Astrocyte (in vitro differentiated cells and primary cell): ENCODE data around the gene MAML2. TPM values are rescaled to one million over a fixed set of nuclear protein-coding genes. Genes with fewer than 3 reads are reported as not detected.
A peak's percentile ranks its signal among the peaks of the same experiment; 100 is the strongest.

Source experiments
- DNase-seq: peaks from one replicate; pipeline ENCODE4 v3.0.0-alpha.2; 2010; ENCODE audit warnings: low read depth
- FAIRE-seq: peaks from 2 replicates; lab custom pipeline; 2011; peaks lifted over from hg19 to GRCh38; lab: Jason Lieb, UNC
- H2AFZ ChIP-seq: 2 replicates; pipeline ENCODE4 v1.6.0; 2012; ENCODE audit warnings: low read depth, low read length, inconsistent platforms
- H3K27ac ChIP-seq: 2 replicates; pipeline ENCODE4 v1.5.1; 2011; ENCODE audit warnings: low read depth, low read length, inconsistent platforms
- H3K27me3 ChIP-seq: 2 replicates; pipeline ENCODE4 v1.6.0; 2011; ENCODE audit warnings: low read length, inconsistent platforms; ENCODE audit not compliant: insufficient read depth
- H3K36me3 ChIP-seq: 2 replicates; pipeline ENCODE4 v1.5.1; 2011; ENCODE audit warnings: low read length, inconsistent platforms; ENCODE audit not compliant: insufficient read depth
- H3K4me1 ChIP-seq: 2 replicates; pipeline ENCODE4 v1.5.1; 2011; ENCODE audit warnings: low read length, inconsistent platforms; ENCODE audit not compliant: insufficient read depth
- H3K4me2 ChIP-seq: 2 replicates; pipeline ENCODE4 v1.6.0; 2012; ENCODE audit warnings: low read length, inconsistent platforms
- H3K4me3 ChIP-seq: 2 replicates; pipeline ENCODE4 v1.5.1; 2011; ENCODE audit warnings: low read depth, mild to moderate bottlenecking, low read length, inconsistent platforms; ENCODE audit not compliant: insufficient read depth
- H3K79me2 ChIP-seq: 2 replicates; pipeline ENCODE4 v1.6.0; 2012; ENCODE audit warnings: mild to moderate bottlenecking, low read length, inconsistent platforms; ENCODE audit not compliant: insufficient read depth
- H3K9ac ChIP-seq: 2 replicates; pipeline ENCODE4 v1.6.0; 2012; ENCODE audit warnings: mild to moderate bottlenecking, low read length, inconsistent platforms
- H3K9me3 ChIP-seq: 2 replicates; pipeline ENCODE4 v1.5.1; 2012; ENCODE audit warnings: low read depth, mild to moderate bottlenecking, low read length, inconsistent platforms; ENCODE audit not compliant: insufficient read depth
- H4K20me1 ChIP-seq: 2 replicates; pipeline ENCODE4 v1.6.0; 2012; ENCODE audit warnings: low read length, inconsistent platforms; ENCODE audit not compliant: insufficient read depth
- H3K27ac Mint-ChIP-seq: one replicate; pipeline ENCODE4 v1.8.0; 2021; ENCODE audit warnings: mild to moderate bottlenecking, mixed read lengths; ENCODE audit not compliant: unreplicated experiment
- H3K27me3 Mint-ChIP-seq: one replicate; pipeline ENCODE4 v1.8.0; 2021; ENCODE audit warnings: low read depth, mixed read lengths; ENCODE audit not compliant: unreplicated experiment
- H3K36me3 Mint-ChIP-seq: one replicate; pipeline ENCODE4 v1.8.0; 2021; ENCODE audit warnings: low read depth, mixed read lengths; ENCODE audit not compliant: unreplicated experiment
- H3K4me1 Mint-ChIP-seq: one replicate; pipeline ENCODE4 v1.8.0; 2021; ENCODE audit warnings: low read depth, mixed read lengths; ENCODE audit not compliant: unreplicated experiment
- H3K4me3 Mint-ChIP-seq: one replicate; pipeline ENCODE4 v1.8.0; 2021; ENCODE audit warnings: mild to moderate bottlenecking, moderate library complexity, mixed read lengths; ENCODE audit not compliant: unreplicated experiment
- H3K9me3 Mint-ChIP-seq: one replicate; pipeline ENCODE4 v1.8.0; 2021; ENCODE audit warnings: mild to moderate bottlenecking, mixed read lengths; ENCODE audit not compliant: unreplicated experiment
- CTCF ChIP-seq: IDR thresholded peaks from 2 replicates; pipeline ENCODE4 v1.5.1; 2011; ENCODE audit warnings: low read depth, mild to moderate bottlenecking, inconsistent platforms, low read length, moderate library complexity; ENCODE audit not compliant: insufficient read depth
- EZH2 ChIP-seq: IDR thresholded peaks from 2 replicates; pipeline ENCODE4 v1.6.1; 2012; ENCODE audit warnings: mild to moderate bottlenecking, low read length, inconsistent platforms; ENCODE audit not compliant: insufficient read depth
- total RNA-seq: library from RNA; stranded (reverse); gene quantifications from 2 replicates; pipeline ENCODE4 v1.2.1, GENCODE V29; 2021

MAML2 gene
- total RNA-seq, 1 donor from 2014 or later: 27.4 TPM

- peak overlapping the region; percentile 99 for H3K9ac ChIP-seq
- DNase-seq: no peak
- Mint-ChIP-seq H3K27ac (peak overlapping the region; percentile 41), H3K9me3 (no peaks in the 10 kb centered on the region), H3K27me3 (no peaks in the 10 kb centered on the region), H3K36me3 (peaks cover 9% of the 10 kb centered on the region), H3K4me3 (peak overlapping the region; percentile 88), H3K4me1 (peaks cover 44% of the 10 kb centered on the region)
- H3K4me2 ChIP-seq: peak overlapping the region; percentile 92
- H3K79me2 ChIP-seq: peaks cover 74% of the 10 kb centered on the region
- FAIRE-seq: no peak
- TF ChIP-seq EZH2 (no peak), CTCF (no peak)
- H3K27ac ChIP-seq: peak overlapping the region; percentile 92
- H3K4me3 ChIP-seq: peak overlapping the region; percentile 97
- no peaks in the 10 kb centered on the region for H3K9me3 ChIP-seq
- peaks cover 44% of the 10 kb centered on the region for H3K4me1 ChIP-seq
- H4K20me1 ChIP-seq: peaks cover 12% of the 10 kb centered on the region
- H2AFZ ChIP-seq: no peak overlapping the region
- H3K27me3 ChIP-seq: no peaks in the 10 kb centered on the region
- no peaks in the 10 kb centered on the region for H3K36me3 ChIP-seq
Observed at GRCh38 chr11:96340555-96340885, 2.5 kb downstream of the MAML2 start.

GRCh38 chr11:96339706-96340554 is 3.1 kb downstream of the MAML2 start:
- peak; percentile 57 for DNase-seq
- no peak for TF ChIP-seq EZH2
- no peak for TF ChIP-seq CTCF
- H3K36me3 Mint-ChIP-seq: peaks cover 10% of the 10 kb centered on the region
- Histone ChIP-seq H3K4me3 (peak overlapping the region; percentile 97), H3K9ac (peak overlapping the region; percentile 99), H3K9me3 (no peaks in the 10 kb centered on the region), H3K4me2 (peak overlapping the region; percentile 92), H3K4me1 (peaks cover 44% of the 10 kb centered on the region), H2AFZ (no peak overlapping the region), H4K20me1 (peaks cover 12% of the 10 kb centered on the region), H3K27ac (peak overlapping the region; percentile 92), H3K27me3 (no peaks in the 10 kb centered on the region), H3K79me2 (peaks cover 80% of the 10 kb centered on the region), H3K36me3 (peaks cover 3% of the 10 kb centered on the region)
- no peaks in the 10 kb centered on the region for H3K9me3 Mint-ChIP-seq
- FAIRE-seq: no peak
- peaks cover 44% of the 10 kb centered on the region for H3K4me1 Mint-ChIP-seq
- no peaks in the 10 kb centered on the region for H3K27me3 Mint-ChIP-seq
- H3K27ac Mint-ChIP-seq: peak overlapping the region; percentile 35
- H3K4me3 Mint-ChIP-seq: peak overlapping the region; percentile 88
